Vagina (tissue), 2 donors: ENCODE measurements around the gene AKAP3. TPM values are rescaled to one million over a fixed set of nuclear protein-coding genes. Genes with fewer than 3 reads are reported as not detected.

Source experiments
- DNase-seq, 2 donors: peaks; one replicate each; pipeline ENCODE4 v3.0.0-alpha.2; 2017; ENCODE audit errors: extremely low spot score in 2 of 2
- H3K27ac ChIP-seq: fragments of 200-600 bp; sonication (generic); one replicate; pipeline ENCODE4 v1.5.1; 2019
- H3K27me3 ChIP-seq: fragments of 200-600 bp; sonication (generic); one replicate; pipeline ENCODE4 v1.5.1; 2019
- H3K36me3 ChIP-seq, 2 donors: fragments of 200-600 bp; sonication (generic); one replicate each; pipeline ENCODE4 v1.5.1; 2017 to 2019
- H3K4me1 ChIP-seq: fragments of 200-600 bp; sonication (generic); one replicate; pipeline ENCODE4 v1.5.1; 2019
- H3K4me3 ChIP-seq, 2 donors: fragments of 200-600 bp; sonication (generic); 1 replicate in 1 of 2; 2 replicates in 1 of 2; pipeline ENCODE4 v1.5.1; 2016 to 2019
- H3K9me3 ChIP-seq: fragments of 200-600 bp; sonication (generic); one replicate; pipeline ENCODE4 v1.5.1; 2019
- CTCF ChIP-seq, 3 experiments: fragments of 450-650 bp in 2 of 3; fragments of 200-600 bp in 1 of 3; sonication (generic) in 1 of 3; IDR thresholded peaks; one replicate each; pipeline ENCODE4 v1.5.1; 2017 to 2019; ENCODE audit warnings: antibody characterized with exemption in 3 of 3, mild to moderate bottlenecking in 2 of 3, moderate library complexity in 2 of 3
- POLR2A ChIP-seq, 2 donors: fragments of 450-650 bp; IDR thresholded peaks; one replicate each; pipeline ENCODE4 v1.6.1; 2017; ENCODE audit warnings: antibody characterized with exemption in 2 of 2, mild to moderate bottlenecking in 2 of 2, moderate library complexity in 2 of 2
- POLR2AphosphoS5 ChIP-seq, 2 donors: sonication (generic); formaldehyde crosslinking; IDR thresholded peaks; one replicate each; pipeline ENCODE4 v1.9.0; 2017; ENCODE audit warnings: antibody characterized with exemption in 2 of 2, mild to moderate bottlenecking in 2 of 2, low read depth in 1 of 2; ENCODE audit not compliant: insufficient read depth in 1 of 2
- intact Hi-C: fragments of 100-400 bp; cut with DNase I; formaldehyde crosslinking; loops from one replicate; pipeline ENCODE4 v1.15.1; 2023
- total RNA-seq: library from RNA; depleted of rRNA; stranded (reverse); fragments of >200 nt; gene quantifications from one replicate; pipeline ENCODE4 v1.2.3, GENCODE V29; 2016

Gene AKAP3
- total RNA-seq, 1 donor from 2014 or later = not detected

GRCh38 chr12:4591180-4591687, 57.6 kb downstream of the AKAP3 start:
- H3K27me3 ChIP-seq = no peaks in the 10 kb centered on the region
- DNase-seq = no peak
- TF ChIP-seq POLR2AphosphoS5 (IDR thresholded peaks at IDR 0.05; ENCODE audit: insufficient read depth in 1 of 2, low read depth in 1 of 2) (no peak), CTCF (IDR thresholded peaks at IDR 0.05) (no peak)
- no peaks in the 10 kb centered on the region for H3K36me3 ChIP-seq
- intact Hi-C loops = no loop called here
- H3K9me3 ChIP-seq = no peaks in the 10 kb centered on the region
- H3K27ac ChIP-seq = no peak overlapping the region
- H3K4me1 ChIP-seq = no peaks in the 10 kb centered on the region
- H3K4me3 ChIP-seq = no peak overlapping the region

- H3K4me3 ChIP-seq = no peak overlapping the region
- TF ChIP-seq POLR2AphosphoS5 (IDR thresholded peaks at IDR 0.05; ENCODE audit: insufficient read depth in 1 of 2, low read depth in 1 of 2) (no peak), CTCF (IDR thresholded peaks at IDR 0.05) (no peak), POLR2A (IDR thresholded peaks at IDR 0.05) (no peak)
- no peaks in the 10 kb centered on the region for H3K9me3 ChIP-seq
- no peaks in the 10 kb centered on the region for H3K36me3 ChIP-seq
- no peak for DNase-seq
- intact Hi-C loops = no loop called here
- no peaks in the 10 kb centered on the region for H3K27me3 ChIP-seq
- no peaks in the 10 kb centered on the region for H3K4me1 ChIP-seq
- no peak overlapping the region for H3K27ac ChIP-seq
Measured at GRCh38 chr12:4589941-4590340, 58.9 kb downstream of the AKAP3 start.

- no peaks in the 10 kb centered on the region for H3K9me3 ChIP-seq
- no peak overlapping the region for H3K4me3 ChIP-seq
- no peak overlapping the region for H3K27ac ChIP-seq
- no peak for DNase-seq
- no peaks in the 10 kb centered on the region for H3K36me3 ChIP-seq
- H3K27me3 ChIP-seq = no peaks in the 10 kb centered on the region
- TF ChIP-seq POLR2AphosphoS5 (IDR thresholded peaks at IDR 0.05; ENCODE audit: insufficient read depth in 1 of 2, low read depth in 1 of 2) (no peak), POLR2A (IDR thresholded peaks at IDR 0.05) (no peak), CTCF (IDR thresholded peaks at IDR 0.05) (no peak)
- intact Hi-C loops = no loop called here
- H3K4me1 ChIP-seq = no peaks in the 10 kb centered on the region
Measured at GRCh38 chr12:4588916-4589315, 59.9 kb downstream of the AKAP3 start.

GRCh38 chr12:4587108-4587507, 61.7 kb downstream of the AKAP3 start:
- no peaks in the 10 kb centered on the region for H3K9me3 ChIP-seq
- no peak for TF ChIP-seq POLR2A (IDR thresholded peaks at IDR 0.05)
- no peak for TF ChIP-seq POLR2AphosphoS5 (IDR thresholded peaks at IDR 0.05; ENCODE audit: insufficient read depth in 1 of 2, low read depth in 1 of 2)
- no peak for TF ChIP-seq CTCF (IDR thresholded peaks at IDR 0.05)
- no peak overlapping the region for H3K4me3 ChIP-seq
- peak in 1 of 2 donors; percentile 16 for DNase-seq
- no peaks in the 10 kb centered on the region for H3K27me3 ChIP-seq
- intact Hi-C loops = no loop called here
- H3K4me1 ChIP-seq = no peaks in the 10 kb centered on the region
- H3K36me3 ChIP-seq = no peaks in the 10 kb centered on the region
- no peak overlapping the region for H3K27ac ChIP-seq

GRCh38 chr12:4586500-4586899, 62.4 kb downstream of the AKAP3 start:
- Histone ChIP-seq H3K27me3 (no peaks in the 10 kb centered on the region), H3K9me3 (no peaks in the 10 kb centered on the region), H3K4me3 (no peak overlapping the region), H3K27ac (no peak overlapping the region), H3K4me1 (no peaks in the 10 kb centered on the region), H3K36me3 (no peaks in the 10 kb centered on the region)
- intact Hi-C loops = no loop called here
- TF ChIP-seq POLR2AphosphoS5 (IDR thresholded peaks at IDR 0.05; ENCODE audit: insufficient read depth in 1 of 2, low read depth in 1 of 2) (no peak), CTCF (IDR thresholded peaks at IDR 0.05) (no peak), POLR2A (IDR thresholded peaks at IDR 0.05) (no peak)
- peak in 1 of 2 donors; percentile 16 for DNase-seq
